Activated T-cell treated with anti-CD3 and anti-CD28 coated beads, Interleukin-2, amount 50 U/mL, for 24 hours (primary cell): ENCODE results near the gene PRDM8.
"Not testable (repeated sequence)": the region's sequence is repeated elsewhere in the genome, so short reads cannot be mapped to it uniquely, and the experiment has no call there.

Experiments
- DNase-seq: peaks from one replicate; pipeline ENCODE4 v3.0.0-alpha.2; 2020
- H3K27ac Mint-ChIP-seq: 2 replicates; pipeline ENCODE4 v1.8.0; 2020; ENCODE audit warnings: mild to moderate bottlenecking, mixed read lengths
- H3K27me3 Mint-ChIP-seq: 2 replicates; pipeline ENCODE4 v1.8.0; 2020; ENCODE audit warnings: mixed read lengths
- H3K36me3 Mint-ChIP-seq: 2 replicates; pipeline ENCODE4 v1.8.0; 2020; ENCODE audit warnings: low read depth, mixed read lengths
- H3K4me1 Mint-ChIP-seq: 2 replicates; pipeline ENCODE4 v1.8.0; 2020; ENCODE audit warnings: low read depth, mixed read lengths
- H3K4me3 Mint-ChIP-seq: 2 replicates; pipeline ENCODE4 v1.8.0; 2020; ENCODE audit warnings: mild to moderate bottlenecking, moderate library complexity, mixed read lengths
- H3K9me3 Mint-ChIP-seq: 2 replicates; pipeline ENCODE4 v1.8.0; 2020; ENCODE audit warnings: mixed read lengths

Gene PRDM8

DNA sequence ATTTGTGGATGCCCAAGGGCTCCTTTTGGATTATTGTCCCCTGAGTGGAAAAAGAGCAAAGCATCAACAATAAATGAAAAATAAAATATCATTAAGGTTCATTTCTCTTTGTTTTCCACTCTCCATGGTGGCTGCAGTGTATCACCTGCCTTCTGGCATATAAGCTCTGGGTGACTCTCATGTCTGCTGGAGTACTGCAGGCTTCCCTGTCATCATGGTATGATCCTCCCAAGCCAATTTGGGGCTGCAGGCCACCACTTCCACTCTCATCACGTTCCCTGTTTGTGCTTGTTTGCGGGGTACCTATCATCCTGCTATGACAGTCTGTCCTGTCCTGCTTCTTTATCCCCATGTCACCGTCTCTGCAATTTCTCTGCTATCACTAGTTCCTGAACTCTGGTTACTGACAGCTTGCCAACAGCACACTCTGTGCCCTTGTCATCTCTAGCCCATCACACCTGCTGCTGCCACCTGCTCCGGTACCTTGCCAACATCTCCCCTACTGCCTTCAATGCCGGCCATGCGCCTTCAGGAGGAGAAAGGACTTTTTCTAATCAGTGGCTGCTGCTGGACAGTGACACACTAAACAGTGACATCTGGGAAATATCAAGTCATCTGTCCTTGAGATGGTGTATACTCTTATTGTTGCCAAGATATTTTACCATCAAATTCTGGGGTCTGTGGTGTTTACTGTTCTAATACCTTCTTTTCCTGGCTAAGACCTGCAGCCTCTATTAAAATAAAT lies 46.1 kb downstream of the PRDM8 start:
- H3K36me3 Mint-ChIP-seq: no peaks in the 10 kb centered on the region
- H3K27me3 Mint-ChIP-seq: peaks cover 15% of the 10 kb centered on the region
- no peak overlapping the region for H3K27ac Mint-ChIP-seq
- H3K9me3 Mint-ChIP-seq: no peaks in the 10 kb centered on the region
- no peak overlapping the region for H3K4me3 Mint-ChIP-seq
- no peak for DNase-seq
- H3K4me1 Mint-ChIP-seq: no peaks in the 10 kb centered on the region

DNA sequence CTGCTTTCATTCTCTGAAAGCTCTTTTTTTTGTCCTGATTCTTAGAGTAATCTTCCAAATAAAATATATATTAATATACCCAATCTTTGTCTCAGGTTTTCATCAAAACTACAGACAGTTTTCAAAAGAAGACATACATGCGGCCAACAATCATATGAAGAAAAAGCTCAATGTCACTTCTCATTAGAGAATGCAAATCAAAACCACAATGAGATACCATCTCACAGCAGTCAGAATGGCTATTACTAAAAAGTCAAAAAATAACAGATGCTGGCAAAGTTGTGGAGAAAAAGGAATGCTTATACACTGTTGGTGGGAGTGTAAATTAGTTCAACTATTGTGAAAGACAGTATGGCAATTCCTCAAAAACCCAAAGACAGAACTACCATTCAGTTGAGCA lies 50.2 kb downstream of the PRDM8 start:
- not testable (repeated sequence) for H3K4me3 Mint-ChIP-seq, H3K4me1 Mint-ChIP-seq, H3K27ac Mint-ChIP-seq, H3K9me3 Mint-ChIP-seq, DNase-seq, H3K36me3 Mint-ChIP-seq
- peaks cover 23% of the 10 kb centered on the region for H3K27me3 Mint-ChIP-seq

DNA sequence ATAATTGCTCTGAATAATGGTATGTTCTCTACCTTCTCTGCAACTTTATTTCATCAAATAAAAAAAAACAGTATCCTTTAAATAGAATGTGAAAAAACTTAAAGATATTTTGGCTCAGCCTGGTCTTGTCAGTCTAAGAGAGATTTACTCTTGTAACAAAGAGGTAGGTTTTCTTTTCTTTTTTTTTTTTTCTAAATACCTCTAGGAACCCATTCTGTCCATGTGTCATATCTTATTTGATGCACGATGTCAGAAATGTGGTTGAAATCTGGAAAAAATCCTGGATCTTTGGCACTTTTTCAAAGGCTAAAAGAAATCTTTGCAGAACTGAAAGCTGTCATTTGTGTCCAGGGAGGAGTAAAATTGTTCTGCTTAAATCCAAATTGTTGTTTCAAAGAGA lies 51.8 kb downstream of the PRDM8 start:
- Mint-ChIP-seq H3K36me3 (no peaks in the 10 kb centered on the region), H3K4me3 (no peak overlapping the region), H3K27me3 (peaks cover 23% of the 10 kb centered on the region), H3K4me1 (no peaks in the 10 kb centered on the region), H3K9me3 (no peaks in the 10 kb centered on the region), H3K27ac (no peak overlapping the region)
- no peak for DNase-seq

DNA sequence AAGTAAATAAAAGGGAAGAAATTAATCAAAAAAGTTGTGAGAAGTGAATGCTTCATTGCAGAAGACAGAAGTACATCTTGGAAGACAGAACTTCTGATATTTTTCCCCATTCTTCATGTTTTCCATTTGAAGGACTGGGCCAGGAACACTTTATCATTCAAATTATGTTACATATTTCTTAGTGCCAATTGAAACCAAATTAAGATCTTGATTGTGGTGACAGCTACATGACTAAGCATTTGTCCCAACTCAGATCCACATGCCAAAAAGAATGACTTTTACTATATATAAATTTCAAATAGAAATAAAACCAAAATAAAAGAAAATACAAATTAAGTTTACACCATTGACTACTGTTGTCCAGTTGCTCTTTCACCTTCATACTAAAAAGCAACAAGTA lies 55.1 kb downstream of the PRDM8 start:
- Mint-ChIP-seq H3K27me3 (peaks cover 37% of the 10 kb centered on the region), H3K4me1 (no peaks in the 10 kb centered on the region), H3K9me3 (no peaks in the 10 kb centered on the region), H3K36me3 (no peaks in the 10 kb centered on the region), H3K4me3 (no peak overlapping the region), H3K27ac (no peak overlapping the region)
- DNase-seq: no peak

DNA sequence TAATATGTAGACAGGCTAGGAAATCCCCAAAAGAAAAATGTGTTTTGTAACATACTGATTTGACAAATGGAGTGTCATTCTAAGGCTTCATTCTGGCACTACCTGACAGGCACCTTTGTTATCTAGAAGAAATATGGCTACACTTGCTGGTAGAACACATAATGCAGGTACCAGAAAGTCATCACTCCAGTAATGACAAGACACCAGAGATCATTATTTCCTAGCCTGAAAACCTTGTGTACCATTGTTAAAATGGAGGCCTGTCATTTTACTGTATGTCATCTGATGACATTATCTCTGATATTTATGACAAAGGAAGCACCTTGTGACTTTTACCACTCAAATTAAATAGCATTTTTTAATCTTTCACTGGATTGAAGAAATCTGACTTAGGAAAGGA lies 55.6 kb downstream of the PRDM8 start:
- Mint-ChIP-seq H3K4me1 (no peaks in the 10 kb centered on the region), H3K36me3 (no peaks in the 10 kb centered on the region), H3K4me3 (no peak overlapping the region), H3K27ac (no peak overlapping the region), H3K9me3 (no peaks in the 10 kb centered on the region), H3K27me3 (peaks cover 39% of the 10 kb centered on the region)
- DNase-seq: no peak

DNA sequence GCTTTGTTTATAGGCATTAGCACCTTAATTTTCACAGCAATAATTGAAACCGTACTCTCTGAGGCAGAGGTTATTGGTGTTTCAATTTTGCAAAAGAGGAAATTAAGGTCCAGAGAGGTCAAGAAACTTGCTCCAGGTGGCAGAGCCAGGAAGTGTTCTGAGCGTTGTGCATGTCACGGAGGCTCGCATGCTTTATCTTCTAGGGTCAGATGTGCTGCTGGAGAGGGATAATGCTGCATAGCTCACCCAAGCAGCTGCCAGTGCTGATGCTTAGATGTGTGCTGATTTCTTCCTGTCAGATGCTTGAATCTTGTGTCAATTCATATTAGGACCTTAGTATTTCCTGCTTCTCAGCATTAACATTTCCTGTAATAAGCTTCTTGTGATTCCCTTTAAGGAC lies 56.2 kb downstream of the PRDM8 start:
- Mint-ChIP-seq H3K27ac (no peak overlapping the region), H3K4me3 (no peak overlapping the region), H3K4me1 (no peaks in the 10 kb centered on the region), H3K36me3 (no peaks in the 10 kb centered on the region), H3K9me3 (no peaks in the 10 kb centered on the region), H3K27me3 (peaks cover 40% of the 10 kb centered on the region)
- DNase-seq: no peak
